GM18520 (cell line): ENCODE measurements around the gene ZDHHC4.
"Not testable (repeated sequence)": the region's sequence is repeated elsewhere in the genome, so short reads cannot be mapped to it uniquely, and the experiment has no call there.

Experiments
- ATAC-seq: cut with Tn5 transposase; IDR thresholded peaks from one replicate; pipeline ENCODE4 v1.9.1; 2021; ENCODE audit not compliant: unreplicated experiment

Gene ZDHHC4

GRCh38 chr7:6559896-6560295, 17.4 kb upstream of the ZDHHC4 start:
- no peak for ATAC-seq

- ATAC-seq, result no peak
Measured at GRCh38 chr7:6562106-6562505, 15.1 kb upstream of the ZDHHC4 start.

GRCh38 chr7:6563936-6564770, 13.1 kb upstream of the ZDHHC4 start:
- no peak for ATAC-seq

GRCh38 chr7:6565655-6566054, 11.6 kb upstream of the ZDHHC4 start:
- ATAC-seq, result no peak

- no peak for ATAC-seq
Measured at GRCh38 chr7:6567886-6568285, 9.4 kb upstream of the ZDHHC4 start.

- ATAC-seq, result no peak
Measured at GRCh38 chr7:6571160-6571779, 6.0 kb upstream of the ZDHHC4 start.

GRCh38 chr7:6575281-6576023, 1.8 kb upstream of the ZDHHC4 start:
- no peak for ATAC-seq

GRCh38 chr7:6576024-6576866, 1.0 kb upstream of the ZDHHC4 start:
- ATAC-seq, result no peak

- not testable (repeated sequence) for ATAC-seq
Measured at GRCh38 chr7:6576867-6577368, 336 bp upstream of the ZDHHC4 start.

GRCh38 chr7:6578114-6579084, 1.1 kb downstream of the ZDHHC4 start:
- ATAC-seq, result no peak

- ATAC-seq, result no peak
Measured at GRCh38 chr7:6579446-6579845, 2.2 kb downstream of the ZDHHC4 start.

GRCh38 chr7:6585746-6586432, 8.6 kb downstream of the ZDHHC4 start:
- ATAC-seq, result not testable (repeated sequence)

- ATAC-seq, result no peak
Measured at GRCh38 chr7:6588566-6588965, 11.3 kb downstream of the ZDHHC4 start.

GRCh38 chr7:6589151-6589828, 12.0 kb downstream of the ZDHHC4 start:
- no peak for ATAC-seq

- ATAC-seq, result peak; percentile 82
Measured at GRCh38 chr7:6589829-6590644, 12.8 kb downstream of the ZDHHC4 start, which contains the start of gene INTS15. TSS of gene INTS15 (plus strand) at chr7:6590021. CDS start at chr7:6590284, 263 bp downstream.

- ATAC-seq, result no peak
Measured at GRCh38 chr7:6590645-6591110, 13.4 kb downstream of the ZDHHC4 start.

- no peak for ATAC-seq
Measured at GRCh38 chr7:6600093-6600492, 22.8 kb downstream of the ZDHHC4 start.
